ENCODE results near the gene ITM2B.

ITM2B gene

GRCh38 chr13:48316826-48317510 lies 84.0 kb downstream of the ITM2B start:
- DNase-seq, result no peak

- DNase-seq, result no peak
These were observed 84.7 kb downstream of the ITM2B start for GRCh38 chr13:48317511-48318376.

GRCh38 chr13:48318377-48318811 lies 85.4 kb downstream of the ITM2B start:
- no peak for DNase-seq

GRCh38 chr13:48318821-48319511 lies 86.0 kb downstream of the ITM2B start:
- no peak for DNase-seq
